NT2/D1 (cell line): ENCODE measurements around the gene CMTM4.

Source experiments
- DNase-seq: peaks from one replicate; pipeline ENCODE4 v3.0.0-alpha.2; 2011; ENCODE audit warnings: low read depth, low spot score
- H3K27me3 ChIP-seq: 2 replicates; pipeline ENCODE4 v1.6.0; 2011; ENCODE audit warnings: mild to moderate bottlenecking; ENCODE audit not compliant: insufficient read length, insufficient read depth
- H3K36me3 ChIP-seq: 2 replicates; pipeline ENCODE4 v1.6.1; 2011; ENCODE audit warnings: mild to moderate bottlenecking, low read length, mixed read lengths; ENCODE audit not compliant: insufficient read depth, insufficient read length
- H3K4me1 ChIP-seq: 2 replicates; pipeline ENCODE4 v1.5.1; 2011; ENCODE audit not compliant: insufficient read depth, insufficient read length
- H3K4me3 ChIP-seq: 2 replicates; pipeline ENCODE4 v1.5.1; 2011; ENCODE audit warnings: low read depth; ENCODE audit not compliant: insufficient read length
- H3K9ac ChIP-seq: 2 replicates; pipeline ENCODE4 v1.6.0; 2011; ENCODE audit warnings: low read depth; ENCODE audit not compliant: insufficient read length
- H3K9me3 ChIP-seq: 2 replicates; pipeline ENCODE4 v1.5.1; 2011; ENCODE audit warnings: mild to moderate bottlenecking, low read length; ENCODE audit not compliant: insufficient read depth
- SUZ12 ChIP-seq: IDR thresholded peaks from 2 replicates; pipeline ENCODE4 v1.6.1; 2011; ENCODE audit not compliant: insufficient read length, insufficient read depth; ENCODE audit errors: extremely low read depth
- YY1 ChIP-seq: IDR thresholded peaks from 2 replicates; pipeline ENCODE4 v1.6.1; 2011; ENCODE audit not compliant: insufficient read length, insufficient read depth
- ZNF274 ChIP-seq: IDR thresholded peaks from 2 replicates; pipeline ENCODE4 v1.6.1; 2011; ENCODE audit warnings: mild to moderate bottlenecking, low read depth, low read length

The CMTM4 gene

GRCh38 chr16:66735891-66736290, 39.3 kb upstream of the CMTM4 start:
- Histone ChIP-seq H3K9me3 (no peaks in the 10 kb centered on the region), H3K4me3 (no peak overlapping the region), H3K27me3 (no peaks in the 10 kb centered on the region), H3K36me3 (peaks cover 97% of the 10 kb centered on the region), H3K4me1 (no peaks in the 10 kb centered on the region), H3K9ac (no peak overlapping the region)
- no peak for DNase-seq
- TF ChIP-seq ZNF274 (no peak), YY1 (no peak), SUZ12 (no peak)

- no peak for DNase-seq
- peaks cover 97% of the 10 kb centered on the region for H3K36me3 ChIP-seq
These were observed 34.6 kb upstream of the CMTM4 start for GRCh38 chr16:66731101-66731500.

GRCh38 chr16:66728804-66729203, 32.3 kb upstream of the CMTM4 start:
- Histone ChIP-seq H3K36me3 (peaks cover 99% of the 10 kb centered on the region), H3K9ac (no peak overlapping the region), H3K27me3 (no peaks in the 10 kb centered on the region), H3K9me3 (no peaks in the 10 kb centered on the region), H3K4me3 (no peak overlapping the region), H3K4me1 (peaks cover 3% of the 10 kb centered on the region)
- DNase-seq = no peak
- TF ChIP-seq SUZ12 = no peak
- no peak for TF ChIP-seq YY1
- no peak for TF ChIP-seq ZNF274

More at GRCh38 chr16:66731101-66731500, 34.6 kb upstream of the CMTM4 start:
- Histone ChIP-seq H3K27me3 (no peaks in the 10 kb centered on the region), H3K4me3 (no peak overlapping the region), H3K9ac (no peak overlapping the region), H3K4me1 (peaks cover 3% of the 10 kb centered on the region), H3K9me3 (no peaks in the 10 kb centered on the region)
- TF ChIP-seq ZNF274 = no peak
- no peak for TF ChIP-seq SUZ12

GRCh38 chr16:66728117-66728787, 31.7 kb upstream of the CMTM4 start:
- DNase-seq = no peak
- Histone ChIP-seq H3K4me1 (peaks cover 3% of the 10 kb centered on the region), H3K9me3 (no peaks in the 10 kb centered on the region), H3K27me3 (no peaks in the 10 kb centered on the region), H3K36me3 (peaks cover 99% of the 10 kb centered on the region), H3K4me3 (no peak overlapping the region), H3K9ac (no peak overlapping the region)
- TF ChIP-seq ZNF274 (no peak), SUZ12 (no peak), YY1 (no peak)

GRCh38 chr16:66720766-66721165, 24.2 kb upstream of the CMTM4 start:
- H3K9ac ChIP-seq = no peak overlapping the region
- no peak for DNase-seq
- H3K27me3 ChIP-seq = no peaks in the 10 kb centered on the region
- H3K36me3 ChIP-seq = peaks cover 63% of the 10 kb centered on the region
- no peaks in the 10 kb centered on the region for H3K4me1 ChIP-seq
- TF ChIP-seq ZNF274 = no peak
- no peaks in the 10 kb centered on the region for H3K9me3 ChIP-seq
- H3K4me3 ChIP-seq = no peak overlapping the region

GRCh38 chr16:66719246-66719645, 22.7 kb upstream of the CMTM4 start:
- TF ChIP-seq ZNF274 (no peak), YY1 (no peak), SUZ12 (no peak)
- Histone ChIP-seq H3K4me1 (no peaks in the 10 kb centered on the region), H3K9me3 (no peaks in the 10 kb centered on the region), H3K9ac (no peak overlapping the region), H3K36me3 (peaks cover 48% of the 10 kb centered on the region), H3K4me3 (no peak overlapping the region), H3K27me3 (no peaks in the 10 kb centered on the region)
- no peak for DNase-seq

- DNase-seq = no peak
- TF ChIP-seq ZNF274 = no peak
- TF ChIP-seq YY1 = no peak
- no peak for TF ChIP-seq SUZ12
- Histone ChIP-seq H3K4me3 (no peak overlapping the region), H3K36me3 (peaks cover 33% of the 10 kb centered on the region), H3K9ac (no peak overlapping the region), H3K27me3 (no peaks in the 10 kb centered on the region), H3K4me1 (no peaks in the 10 kb centered on the region), H3K9me3 (no peaks in the 10 kb centered on the region)
These were observed 21.2 kb upstream of the CMTM4 start for GRCh38 chr16:66717776-66718175.

GRCh38 chr16:66717112-66717675, 20.7 kb upstream of the CMTM4 start:
- Histone ChIP-seq H3K4me1 (no peaks in the 10 kb centered on the region), H3K9ac (no peak overlapping the region), H3K4me3 (no peak overlapping the region), H3K9me3 (no peaks in the 10 kb centered on the region), H3K36me3 (peaks cover 27% of the 10 kb centered on the region), H3K27me3 (no peaks in the 10 kb centered on the region)
- no peak for DNase-seq
- TF ChIP-seq YY1 (no peak), SUZ12 (no peak), ZNF274 (no peak)
